Keratinocyte (primary cell): ENCODE measurements around the gene GOT2.

Experiments used
- CTCF ChIP-seq, 3 experiments: IDR thresholded peaks in 1 of 3; conservative IDR thresholded peaks in 1 of 3; optimal IDR thresholded peaks in 1 of 3; 2 replicates in 2 of 3; 3 replicates in 1 of 3; pipeline versions ENCODE3 to v1.5.1; 2011; ENCODE audit warnings: low read length in 3 of 3, mild to moderate bottlenecking in 3 of 3, moderate library complexity in 2 of 3, control low read depth in 1 of 3, inconsistent platforms in 1 of 3; ENCODE audit not compliant: insufficient read depth in 2 of 3; ENCODE audit errors: extremely low read depth in 1 of 3
- EZH2 ChIP-seq: IDR thresholded peaks from one replicate; pipeline ENCODE4 v1.6.1; 2012; ENCODE audit warnings: inconsistent platforms, mild to moderate bottlenecking, low read length, moderate library complexity

- TF ChIP-seq CTCF (optimal IDR thresholded peaks at IDR 0.05 in 1 of 3, IDR thresholded peaks at IDR 0.05 in 1 of 3, conservative IDR thresholded peaks at IDR 0.05 in 1 of 3; ENCODE audit: extremely low read depth in 1 of 3, insufficient read depth in 2 of 3, low read length in 3 of 3): no peak
- no peak for TF ChIP-seq EZH2
Observed at GRCh38 chr16:58732545-58733247, 1.4 kb downstream of the GOT2 start.
